ENCODE measurements around the gene LILRB3.
"Not testable (repeated sequence)": the region's sequence is repeated elsewhere in the genome, so short reads cannot be mapped to it uniquely, and the experiment has no call there.

The LILRB3 gene

DNA sequence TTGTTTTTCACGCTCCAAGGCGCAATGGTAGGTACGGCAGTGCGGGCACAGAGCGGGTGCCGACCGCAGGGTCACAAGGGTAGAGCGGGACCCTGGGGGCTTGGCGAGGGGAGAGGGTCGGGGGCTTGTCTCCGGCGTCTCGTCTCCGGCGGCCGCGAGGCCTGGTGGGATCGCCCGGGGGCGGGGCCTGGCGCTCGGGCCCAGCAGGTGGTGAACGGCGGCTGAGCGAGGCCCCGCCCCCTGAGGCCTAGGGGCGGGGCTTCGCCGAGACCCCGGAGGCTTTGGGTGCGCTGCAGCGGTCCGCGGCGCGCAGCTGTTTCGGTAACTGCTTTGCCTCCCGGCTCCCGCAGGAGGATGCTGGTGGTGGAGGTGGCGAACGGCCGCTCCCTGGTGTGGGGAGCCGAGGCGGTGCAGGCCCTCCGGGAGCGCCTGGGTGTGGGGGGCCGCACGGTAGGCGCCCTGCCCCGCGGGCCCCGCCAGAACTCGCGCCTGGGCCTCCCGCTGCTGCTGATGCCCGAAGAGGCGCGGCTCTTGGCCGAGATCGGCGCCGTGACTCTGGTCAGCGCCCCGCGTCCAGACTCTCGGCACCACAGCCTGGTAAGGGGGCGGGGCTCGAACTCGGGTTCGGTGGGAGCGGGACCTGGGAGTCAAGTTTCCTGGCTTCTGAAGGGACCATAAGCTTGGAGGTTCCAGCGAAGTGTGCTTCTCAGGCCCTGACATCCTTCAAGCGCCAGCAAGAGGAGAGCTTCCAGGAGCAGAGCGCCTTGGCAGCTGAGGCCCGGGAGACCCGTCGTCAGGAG, 31.6 kb downstream of the LILRB3 start, which contains the start of gene TSEN34:
Gene TSEN34, plus strand, starts transcription at position 298 of the 800 bp plus-strand sequence. Its CDS starts 57 bp downstream, at position 355.
- peak in 1 of 2 donors; percentile 76 for DNase-seq (ENCODE audit: low read depth in 1 of 2, low spot score in 1 of 2)

DNA sequence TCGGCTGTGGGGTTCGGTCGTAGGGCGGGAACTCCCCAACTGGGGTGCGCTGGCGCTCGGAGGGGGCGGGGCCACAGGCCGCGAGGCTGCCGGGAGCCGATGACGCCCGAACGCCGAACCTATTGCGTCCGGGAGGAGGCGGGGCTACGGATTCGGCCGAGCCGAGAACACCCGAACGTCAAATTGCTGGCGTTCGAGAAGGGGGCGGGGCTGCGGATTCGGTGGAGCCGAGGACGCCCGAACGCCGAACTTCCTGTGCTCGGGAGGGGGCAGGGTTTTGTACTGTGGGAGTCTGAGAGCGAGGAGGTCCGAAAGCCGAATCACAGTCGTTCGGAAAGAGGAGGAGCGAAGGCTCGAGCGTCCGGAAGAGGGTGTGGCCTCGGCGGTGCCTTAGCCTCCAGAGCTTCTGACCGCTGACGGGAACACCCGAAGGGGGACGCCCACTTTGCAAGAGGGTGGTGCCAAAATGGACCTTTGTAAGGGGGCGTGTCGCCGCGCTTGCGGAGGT, 32.2 kb downstream of the LILRB3 start:
- peak; percentile 99 to 100 for DNase-seq (ENCODE audit: low read depth in 1 of 2, low spot score in 1 of 2)

DNA sequence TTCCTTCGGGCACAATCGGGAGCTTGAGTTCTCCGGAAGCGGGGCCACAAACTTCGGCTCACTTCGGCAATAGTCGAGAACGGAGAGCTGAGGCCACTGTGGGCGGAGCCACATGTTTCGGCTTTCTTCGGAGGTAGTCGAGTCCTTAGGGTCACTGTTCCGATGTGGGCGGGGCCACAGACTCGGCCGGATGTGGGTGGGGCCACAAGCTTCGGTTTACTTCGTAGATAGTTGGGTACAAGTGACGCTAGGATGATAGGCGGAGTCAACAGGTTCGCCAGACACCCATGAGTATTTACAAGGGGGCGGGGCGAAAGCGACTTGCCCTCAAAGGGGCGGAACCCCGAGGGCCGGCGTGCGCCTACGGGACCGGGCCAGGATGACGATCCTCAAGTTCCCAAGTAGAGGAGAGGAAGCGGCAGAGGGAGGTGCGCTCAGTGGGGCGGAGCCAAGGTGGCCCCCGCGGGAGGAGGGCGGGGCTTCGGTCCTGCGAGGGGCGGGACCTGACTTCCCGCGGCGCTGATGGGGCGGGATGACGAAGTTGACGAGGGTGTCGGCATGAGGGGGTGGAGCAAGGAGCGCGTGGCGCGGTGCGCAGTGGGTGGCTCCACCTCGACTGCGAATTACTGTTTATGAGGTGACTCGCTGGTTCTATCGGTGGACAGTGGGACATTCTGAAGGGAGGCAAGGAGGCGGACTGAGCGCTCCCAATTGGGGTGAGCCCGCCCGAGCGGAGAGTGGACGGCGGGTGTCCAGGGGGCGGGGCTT, 32.9 kb downstream of the LILRB3 start:
- peak; percentile 100 for DNase-seq (ENCODE audit: low read depth in 1 of 2, low spot score in 1 of 2)

DNA sequence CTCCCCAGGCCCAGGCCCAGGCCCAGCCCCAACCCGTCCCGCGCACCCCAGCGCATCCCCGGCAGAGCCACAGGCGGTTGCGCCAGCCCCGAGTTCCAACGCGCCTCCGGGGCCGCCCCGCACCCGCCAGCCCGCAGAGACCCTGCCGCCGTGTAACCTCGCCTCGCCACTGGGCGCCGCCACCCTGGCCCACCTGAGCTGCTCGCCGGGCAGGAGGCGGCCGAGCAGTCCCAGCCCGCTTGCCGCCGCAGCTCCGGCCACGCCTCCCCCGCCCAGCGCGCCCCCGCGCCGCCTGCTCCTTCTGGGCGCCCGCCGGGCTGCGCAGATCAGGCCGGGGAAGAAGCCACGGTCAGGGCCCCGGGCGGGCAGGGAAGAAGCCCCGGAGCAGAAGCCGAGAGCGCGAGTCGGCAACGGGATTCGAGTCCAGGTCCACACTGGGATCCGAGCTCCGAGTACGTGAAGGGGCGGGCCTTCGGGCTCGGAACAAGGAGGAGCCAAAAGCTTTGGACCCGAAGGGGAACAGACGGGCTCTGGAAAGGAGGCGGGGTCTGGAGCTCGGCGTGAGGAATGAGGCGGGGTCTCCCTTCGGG, 33.6 kb downstream of the LILRB3 start, which contains the start of gene MBOAT7:
Gene MBOAT7, minus strand, starts transcription at position 436 of the 590 bp plus-strand sequence. CDS start 1,072 bp downstream, outside the sequence.
- DNase-seq (ENCODE audit: low read depth in 1 of 2, low spot score in 1 of 2), result no peak

DNA sequence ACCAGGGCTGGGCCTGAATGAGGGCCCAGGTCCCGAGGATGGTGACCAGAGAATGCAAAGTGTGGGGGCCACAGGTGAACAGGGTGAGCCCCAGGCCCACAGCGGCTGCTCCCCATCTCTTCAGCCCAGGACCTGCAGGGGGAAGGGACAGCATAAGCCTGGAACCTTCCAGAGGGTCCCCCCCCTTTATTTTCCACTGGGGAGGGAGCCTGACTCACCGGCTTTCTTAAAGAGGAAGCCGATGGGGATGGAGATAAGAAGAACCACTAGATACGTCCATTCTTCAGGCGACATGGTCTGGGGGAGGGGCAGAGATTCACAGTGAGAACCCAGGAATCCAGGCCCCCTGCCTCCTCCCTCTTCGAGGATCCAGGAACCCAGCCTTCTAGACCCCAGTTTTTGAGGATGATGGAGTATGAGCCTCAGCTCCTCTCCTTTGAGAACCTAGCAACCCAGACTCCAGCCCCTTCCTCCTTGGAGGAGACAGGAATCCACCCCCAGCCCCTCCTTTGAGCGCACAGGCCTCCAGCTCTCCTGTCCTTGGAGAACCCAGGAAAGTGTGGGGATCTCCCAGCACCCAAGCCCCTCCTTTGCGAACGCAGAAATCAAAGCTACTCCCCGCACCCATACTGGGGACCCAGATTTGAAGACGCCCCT, 34.5 kb downstream of the LILRB3 start:
- DNase-seq (ENCODE audit: low read depth in 1 of 2, low spot score in 1 of 2), result peak in 1 of 2 donors; percentile 56

DNA sequence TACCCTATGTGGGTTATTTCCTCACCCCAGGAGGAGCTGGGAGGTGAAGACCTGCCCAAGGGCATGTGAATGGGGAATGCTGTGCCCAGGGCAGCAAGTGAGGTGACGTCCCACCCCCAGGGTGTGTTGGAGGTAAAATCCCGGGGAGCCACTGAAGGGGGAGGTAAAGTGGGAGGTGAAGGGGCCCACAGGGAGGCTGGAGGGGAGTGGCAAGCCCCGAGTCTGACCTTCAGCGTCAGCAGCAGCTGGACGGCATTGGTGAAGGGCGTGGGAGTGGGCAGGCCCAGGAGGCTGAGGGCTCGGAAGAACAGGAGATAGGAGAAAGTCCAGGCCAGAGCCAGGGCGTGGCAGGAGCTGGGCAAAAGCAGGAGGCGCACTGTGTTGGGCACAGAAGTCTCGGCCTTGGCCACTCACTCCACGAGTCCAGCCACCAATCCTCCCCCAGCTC, 35.8 kb downstream of the LILRB3 start:
- no peak for DNase-seq (ENCODE audit: low read depth in 1 of 2, low spot score in 1 of 2)

DNA sequence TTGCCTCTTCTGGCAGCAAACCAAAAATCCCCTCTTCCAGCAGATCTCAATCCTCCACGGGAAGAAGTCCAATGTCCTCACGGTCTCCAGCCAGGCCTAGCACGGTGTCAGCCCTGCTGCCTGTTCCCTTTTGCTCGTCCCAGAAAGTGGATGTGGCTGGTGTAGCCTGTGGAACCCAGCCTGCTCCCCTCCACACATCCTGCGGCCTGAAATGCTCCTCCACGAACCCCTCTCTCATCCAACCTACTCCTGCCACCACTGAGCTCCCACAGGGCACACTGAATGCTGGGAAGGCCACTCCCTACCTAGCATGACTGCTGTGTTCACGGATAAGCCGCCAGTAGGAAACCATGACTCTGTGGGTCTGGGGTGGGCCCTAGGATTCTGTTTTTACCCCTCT, 36.5 kb downstream of the LILRB3 start:
- DNase-seq (ENCODE audit: low read depth in 1 of 2, low spot score in 1 of 2), result no peak

DNA sequence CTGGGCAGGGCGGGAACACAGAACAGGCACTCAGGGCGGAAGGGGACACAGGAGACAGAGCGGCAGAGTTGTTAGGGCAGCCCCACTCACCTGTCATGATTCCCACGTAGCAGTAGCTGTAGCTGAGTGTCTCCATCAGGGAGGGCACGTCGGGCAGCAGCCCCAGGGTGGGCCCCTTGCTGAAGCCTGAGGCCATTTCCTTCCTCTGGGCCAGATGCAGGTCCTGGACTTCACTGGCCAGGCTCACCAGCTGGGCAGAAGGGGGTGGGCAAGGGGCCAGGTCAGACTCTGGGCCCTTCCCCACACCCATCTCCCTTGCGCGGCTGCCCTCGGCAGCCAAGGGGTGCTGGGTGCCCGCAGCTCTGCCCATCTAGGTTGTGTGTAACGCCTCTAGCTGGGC, 39.4 kb downstream of the LILRB3 start:
- DNase-seq (ENCODE audit: low read depth in 1 of 2, low spot score in 1 of 2), result no peak

DNA sequence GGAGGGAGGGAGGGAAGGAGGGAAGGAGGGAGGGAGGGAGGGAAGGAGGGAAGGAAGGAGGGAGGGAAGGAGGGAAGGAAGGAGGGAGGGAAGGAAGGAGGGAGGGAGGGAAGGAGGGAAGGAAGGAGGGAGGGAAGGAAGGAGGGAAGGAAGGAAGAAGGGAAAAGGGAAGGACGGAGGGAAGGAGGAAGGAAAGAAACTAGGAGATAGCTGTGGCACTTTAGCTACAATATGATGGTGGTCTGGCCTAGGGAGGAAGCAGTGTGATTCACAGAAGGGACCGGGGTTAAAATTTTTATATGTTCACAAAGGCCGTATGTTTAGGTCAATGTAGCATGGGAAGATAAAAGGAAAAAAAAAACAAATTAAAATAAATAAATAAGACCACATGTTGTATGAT, 40.9 kb downstream of the LILRB3 start:
- DNase-seq (ENCODE audit: low read depth in 1 of 2, low spot score in 1 of 2), result not testable (repeated sequence)

DNA sequence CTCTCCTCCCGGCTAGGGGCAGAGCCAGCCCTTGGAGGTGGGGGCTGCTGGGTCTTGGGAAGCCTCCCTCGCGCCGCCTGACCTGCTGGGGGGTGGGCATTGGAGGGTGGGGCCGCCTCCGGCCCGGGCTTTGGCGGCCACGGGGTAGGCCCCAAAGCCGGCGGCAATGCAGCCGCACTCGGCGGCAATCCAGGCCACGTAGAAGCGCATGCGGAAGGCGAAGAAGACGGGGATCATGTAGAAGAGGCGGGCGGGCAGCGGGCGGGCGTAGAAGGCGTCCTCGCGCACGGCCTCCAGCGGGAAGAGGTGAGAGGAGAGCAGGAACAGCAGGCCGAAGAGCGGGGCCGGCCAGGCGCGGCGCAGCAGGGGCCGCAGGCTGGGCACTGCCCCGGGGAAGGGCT, 42.1 kb downstream of the LILRB3 start:
- DNase-seq (ENCODE audit: low read depth in 1 of 2, low spot score in 1 of 2), result no peak

DNA sequence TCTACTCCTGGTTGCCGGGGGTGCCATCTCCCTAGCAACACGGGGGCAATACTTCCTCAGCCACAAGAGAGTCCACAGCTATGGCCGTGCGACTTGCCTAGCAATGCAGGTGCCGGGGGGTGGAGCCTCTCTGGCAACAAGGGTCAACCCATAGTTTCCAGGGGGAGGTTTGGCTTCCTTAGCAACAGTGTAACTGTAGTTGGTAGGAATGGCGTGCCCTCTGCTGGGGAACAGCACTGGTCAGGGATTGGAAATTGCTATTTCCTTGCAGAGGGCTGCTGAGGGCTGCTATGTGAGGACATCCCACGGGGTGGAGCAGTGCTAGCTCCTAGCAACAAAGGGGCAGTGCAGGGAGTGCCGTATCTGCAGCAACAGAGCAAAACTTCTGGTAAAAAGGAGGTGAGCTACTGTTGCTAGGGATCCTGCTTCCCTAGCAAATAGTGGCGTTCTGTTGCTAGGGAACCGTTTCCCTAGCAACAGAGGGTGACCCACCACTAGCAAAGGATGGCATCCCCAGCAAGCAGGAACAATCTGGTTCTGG, 42.8 kb downstream of the LILRB3 start:
- DNase-seq (ENCODE audit: low read depth in 1 of 2, low spot score in 1 of 2), result no peak

DNA sequence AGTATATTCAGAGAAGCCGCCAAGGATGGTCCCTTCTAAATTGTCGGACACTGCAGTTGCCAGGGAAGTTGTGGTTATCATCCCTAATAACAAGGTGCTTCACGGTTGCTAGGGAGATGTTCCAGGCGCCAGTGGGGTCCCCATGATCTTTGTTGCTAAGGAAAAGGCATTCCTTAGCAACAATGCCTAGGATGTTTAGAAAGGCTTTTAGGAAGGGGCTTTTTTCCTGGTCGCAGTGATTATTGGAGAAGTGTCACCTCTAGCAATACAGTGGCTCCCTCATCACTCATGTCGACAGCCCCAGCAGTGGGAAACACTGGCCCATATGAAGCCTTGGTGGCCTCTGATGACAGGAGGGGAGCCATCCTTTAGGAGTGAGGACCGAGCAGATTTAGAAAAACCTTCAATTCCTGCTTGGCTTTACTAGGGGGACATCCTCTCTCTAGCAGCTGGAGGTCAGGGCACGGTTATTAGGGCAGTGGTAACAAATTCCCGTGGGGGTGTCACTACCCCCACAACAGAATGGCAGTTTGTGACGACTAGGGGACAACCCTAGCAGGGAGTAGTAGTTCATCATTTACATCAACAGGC, 43.5 kb downstream of the LILRB3 start:
- DNase-seq (ENCODE audit: low read depth in 1 of 2, low spot score in 1 of 2), result no peak

DNA sequence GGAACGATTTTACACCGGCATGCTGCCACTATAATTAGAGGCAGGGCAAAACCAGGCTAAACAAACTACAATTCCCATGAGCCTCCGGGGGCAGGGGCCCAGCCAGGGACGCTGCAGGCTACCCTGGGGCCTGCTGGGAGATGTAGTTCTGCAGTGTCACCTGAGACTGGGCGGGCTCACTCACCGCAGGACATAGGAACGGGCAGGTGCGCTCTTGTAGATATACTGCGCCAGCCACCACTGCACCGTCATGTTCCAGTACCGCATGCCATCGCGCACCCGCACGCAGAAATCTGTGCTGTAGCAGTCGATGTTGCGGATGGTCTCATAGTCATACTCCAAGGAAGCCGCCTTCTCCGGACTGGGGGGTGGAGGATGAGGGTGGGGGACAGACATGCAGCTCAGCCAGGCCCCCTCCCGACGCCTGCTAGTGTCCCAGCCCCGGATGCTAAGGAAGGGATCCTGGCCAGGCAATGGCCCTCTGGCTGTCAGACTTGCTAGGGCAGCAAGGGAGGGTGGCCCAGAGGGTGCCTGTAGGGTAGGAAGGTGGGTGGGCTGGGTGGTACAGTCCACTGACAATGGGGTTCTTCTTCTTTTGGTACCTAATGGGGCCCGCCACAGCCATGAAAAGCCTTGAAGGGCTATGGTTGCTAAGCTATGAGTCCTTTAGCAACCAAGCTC, 44.1 kb downstream of the LILRB3 start:
- DNase-seq (ENCODE audit: low read depth in 1 of 2, low spot score in 1 of 2), result no peak

DNA sequence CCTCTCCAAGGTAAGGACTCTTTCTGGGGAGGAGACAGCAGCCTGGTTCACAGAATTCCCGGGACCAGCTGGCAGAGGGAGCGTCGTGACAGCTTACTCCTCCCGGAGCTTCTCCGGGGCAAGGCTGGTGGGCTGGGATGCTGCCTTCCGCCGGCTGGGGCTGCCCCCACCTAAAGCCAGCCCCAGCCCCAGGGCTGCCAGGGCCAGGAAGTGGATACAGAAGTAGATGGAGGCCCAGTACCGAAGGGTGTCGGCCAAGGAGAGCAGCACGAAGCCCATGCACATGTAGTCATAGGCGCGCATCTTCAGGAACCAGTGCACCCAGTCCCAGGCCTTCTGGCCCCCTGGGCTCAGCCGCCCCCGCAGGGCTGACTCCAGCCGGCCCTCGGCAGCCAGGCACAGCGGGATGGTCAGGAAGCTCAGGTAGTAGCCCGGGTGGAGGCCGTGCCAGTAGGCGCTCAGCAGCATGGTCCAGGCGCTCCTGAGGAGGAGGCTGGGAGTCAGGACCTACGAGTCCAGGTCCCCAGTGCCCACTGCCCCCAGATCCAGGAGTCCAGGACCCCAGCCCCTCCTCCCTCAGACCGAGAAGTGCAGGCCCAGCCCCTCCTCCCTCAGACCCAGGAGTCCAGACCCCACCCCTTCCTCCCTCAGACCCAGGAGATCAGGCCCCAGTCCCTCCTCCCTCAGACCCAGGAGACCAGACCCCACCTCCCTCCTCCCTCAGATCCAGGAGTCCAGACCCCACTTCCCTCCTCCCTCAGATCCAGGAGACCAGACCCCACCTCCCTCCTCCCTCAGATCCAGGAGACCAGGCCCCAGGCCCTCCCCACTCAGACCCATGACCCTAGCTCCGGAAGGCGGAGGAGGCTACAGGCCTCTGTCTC, 48.6 kb downstream of the LILRB3 start:
- DNase-seq (ENCODE audit: low read depth in 1 of 2, low spot score in 1 of 2), result no peak

DNA sequence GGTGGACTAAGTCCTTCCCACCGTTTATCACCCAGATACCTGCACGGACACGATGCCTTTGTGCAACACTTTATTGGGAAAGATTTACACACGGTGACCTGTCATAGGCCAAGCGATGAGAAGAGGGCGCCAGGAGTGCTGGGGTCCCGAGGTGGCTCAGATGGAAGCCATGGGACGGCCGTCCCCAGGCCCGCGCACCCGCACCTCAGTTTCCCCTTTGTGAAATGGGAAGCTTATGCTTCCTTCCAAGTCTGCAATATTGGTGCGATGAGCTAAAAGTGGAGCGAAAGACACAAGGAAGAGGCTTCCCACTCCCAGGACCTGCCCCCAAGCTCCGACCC, 49.5 kb downstream of the LILRB3 start:
- DNase-seq (ENCODE audit: low read depth in 1 of 2, low spot score in 1 of 2), result no peak

DNA sequence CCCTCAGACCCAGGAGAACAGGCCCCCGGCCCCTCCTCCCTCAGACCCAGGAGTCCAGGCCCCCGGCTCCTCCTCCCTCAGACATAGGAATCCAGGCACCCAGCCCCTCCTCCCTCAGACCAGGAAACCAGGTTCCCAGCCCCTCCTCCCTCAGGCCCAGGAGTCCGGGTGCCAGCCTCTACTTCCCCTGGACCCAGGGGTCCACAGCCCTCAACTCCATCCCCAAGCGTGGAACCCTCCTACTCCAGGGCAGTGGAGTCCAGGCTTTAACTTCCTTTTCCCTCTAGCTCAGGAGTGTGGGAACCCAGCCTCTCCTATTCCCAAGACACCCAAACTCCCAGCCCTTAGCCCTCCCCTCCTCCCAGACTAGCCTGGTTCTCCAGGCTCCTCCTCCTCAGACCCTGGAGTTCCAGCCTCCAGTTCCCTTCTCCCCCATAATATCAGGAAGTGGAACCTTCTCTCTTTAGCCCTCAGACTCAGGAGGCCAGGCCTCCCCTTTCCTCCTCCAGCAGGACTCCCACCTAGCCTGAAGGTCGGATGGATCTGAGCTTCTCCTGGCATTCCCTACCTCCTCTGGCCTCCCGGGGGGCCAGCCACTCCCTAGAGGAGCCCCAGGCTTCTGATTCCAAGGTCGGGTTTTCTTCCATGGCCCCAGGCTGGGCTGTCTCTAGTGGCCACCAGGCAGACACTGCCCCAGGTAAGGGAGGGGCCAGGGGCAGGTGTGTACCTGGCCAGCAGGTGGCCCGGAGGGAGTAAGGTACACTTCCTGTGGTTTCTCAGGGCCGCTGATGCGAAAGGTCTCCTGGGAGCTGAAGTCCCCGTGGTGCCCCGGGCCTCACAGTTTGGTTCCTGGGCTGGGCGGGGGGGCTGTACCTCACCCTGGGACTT, 50.1 kb downstream of the LILRB3 start, which contains the start of gene TMC4:
Gene TMC4, minus strand, starts transcription at position 690 of the 888 bp plus-strand sequence. Its CDS starts 43 bp downstream, at position 647.
- DNase-seq (ENCODE audit: low read depth in 1 of 2, low spot score in 1 of 2), result no peak

DNA sequence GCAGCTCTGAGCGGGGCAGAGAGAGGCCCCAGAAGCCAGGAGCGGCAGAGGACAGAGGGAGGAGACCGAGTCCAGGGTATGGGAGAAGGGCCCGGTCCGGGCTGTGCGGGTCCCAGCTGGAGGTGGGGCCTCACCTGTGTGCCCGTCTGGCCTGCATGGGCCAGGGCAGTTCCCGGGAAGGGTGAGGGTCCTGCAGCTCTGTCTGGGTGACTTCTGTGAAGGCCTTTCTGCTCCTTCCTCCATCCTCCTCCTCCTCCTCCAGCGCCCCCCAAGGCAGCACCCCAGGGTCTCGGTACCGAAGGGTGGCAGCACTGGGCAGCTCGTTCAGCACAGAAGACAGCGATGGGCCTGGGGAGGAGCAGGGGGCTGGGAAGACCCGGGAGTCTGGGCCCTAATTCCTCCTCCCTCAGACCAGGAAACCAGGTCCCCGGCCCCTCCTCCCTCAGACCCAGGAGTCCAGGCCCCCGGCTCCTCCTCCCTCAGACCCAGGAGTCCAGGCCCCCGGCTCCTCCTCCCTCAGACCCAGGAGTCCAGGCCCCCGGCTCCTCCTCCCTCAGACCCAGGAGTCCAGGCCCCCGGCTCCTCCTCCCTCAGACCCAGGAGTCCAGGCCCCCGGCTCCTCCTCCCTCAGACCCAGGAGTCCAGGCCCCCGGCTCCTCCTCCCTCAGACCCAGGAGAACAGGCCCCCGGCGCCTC, 50.9 kb downstream of the LILRB3 start:
- not testable (repeated sequence) for DNase-seq (ENCODE audit: low read depth in 1 of 2, low spot score in 1 of 2)

Data from activated CD4-positive, alpha-beta T cell treated with anti-CD3 and anti-CD28 coated beads, Interleukin-2, amount 50 U/mL, for 24 hours (primary cell).